HG02973 (cell line): ENCODE results near the gene HMCN2.

ENCODE experiments used
- ATAC-seq: cut with Tn5 transposase; IDR thresholded peaks from one replicate; pipeline ENCODE4 v1.9.1; 2021; ENCODE audit warnings: moderate library complexity; ENCODE audit not compliant: unreplicated experiment

HMCN2 gene

DNA sequence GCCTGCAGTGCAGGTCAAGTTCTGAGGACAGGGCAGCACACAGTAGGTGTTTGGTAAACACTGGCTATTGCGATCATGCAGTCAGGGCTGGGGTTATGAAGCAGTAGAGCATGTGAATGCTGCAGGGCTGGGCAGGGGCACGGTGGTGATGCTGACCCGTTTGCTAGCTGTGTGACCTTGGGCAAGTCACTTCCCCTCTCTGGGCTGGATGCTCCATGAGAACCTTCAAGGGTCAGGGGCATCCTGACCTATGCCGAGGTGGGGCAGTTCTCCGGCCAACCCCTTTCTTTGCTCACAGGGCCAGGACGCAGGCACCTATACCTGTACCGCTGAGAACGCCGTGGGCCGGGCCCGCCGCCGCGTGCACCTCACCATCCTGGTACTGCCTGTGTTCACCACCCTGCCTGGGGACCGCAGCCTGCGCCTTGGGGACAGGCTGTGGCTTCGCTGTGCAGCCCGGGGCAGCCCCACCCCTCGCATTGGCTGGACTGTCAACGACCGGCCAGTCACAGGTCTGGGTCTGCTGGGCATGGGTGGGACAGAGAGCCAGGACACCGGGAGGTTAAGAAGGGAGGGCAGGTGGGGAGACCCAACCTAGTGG lies 140.2 kb downstream of the HMCN2 start:
- no peak for ATAC-seq

DNA sequence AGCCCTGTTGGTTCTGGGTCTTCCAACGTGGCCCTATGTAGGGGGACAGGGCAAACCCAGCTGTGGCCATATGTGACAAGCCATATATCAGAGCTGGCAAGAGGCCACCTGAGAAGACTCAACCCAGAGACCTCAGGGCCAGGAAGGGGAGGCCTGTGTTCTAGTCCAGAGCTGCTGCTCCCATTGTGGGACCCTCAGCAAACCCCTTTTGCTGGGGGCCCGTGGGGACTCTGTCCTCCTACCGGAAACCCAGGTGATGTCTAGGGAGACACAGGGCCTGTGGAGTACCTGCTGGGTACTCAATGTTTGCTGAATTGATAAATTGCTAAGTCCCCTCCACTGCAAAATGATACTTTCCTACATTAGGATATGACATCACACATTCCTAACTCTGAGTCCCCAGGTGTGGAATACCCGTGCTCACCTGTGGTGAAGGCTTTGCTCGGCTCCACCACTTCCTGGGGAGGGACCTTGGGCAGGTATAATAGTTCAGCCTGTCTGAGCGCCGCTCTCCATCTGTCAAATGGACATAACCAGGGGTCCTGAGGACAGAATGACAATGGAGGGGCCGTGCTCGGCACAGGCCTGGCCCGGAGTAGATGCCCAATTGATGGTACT lies 140.8 kb downstream of the HMCN2 start:
- ATAC-seq, result no peak

DNA sequence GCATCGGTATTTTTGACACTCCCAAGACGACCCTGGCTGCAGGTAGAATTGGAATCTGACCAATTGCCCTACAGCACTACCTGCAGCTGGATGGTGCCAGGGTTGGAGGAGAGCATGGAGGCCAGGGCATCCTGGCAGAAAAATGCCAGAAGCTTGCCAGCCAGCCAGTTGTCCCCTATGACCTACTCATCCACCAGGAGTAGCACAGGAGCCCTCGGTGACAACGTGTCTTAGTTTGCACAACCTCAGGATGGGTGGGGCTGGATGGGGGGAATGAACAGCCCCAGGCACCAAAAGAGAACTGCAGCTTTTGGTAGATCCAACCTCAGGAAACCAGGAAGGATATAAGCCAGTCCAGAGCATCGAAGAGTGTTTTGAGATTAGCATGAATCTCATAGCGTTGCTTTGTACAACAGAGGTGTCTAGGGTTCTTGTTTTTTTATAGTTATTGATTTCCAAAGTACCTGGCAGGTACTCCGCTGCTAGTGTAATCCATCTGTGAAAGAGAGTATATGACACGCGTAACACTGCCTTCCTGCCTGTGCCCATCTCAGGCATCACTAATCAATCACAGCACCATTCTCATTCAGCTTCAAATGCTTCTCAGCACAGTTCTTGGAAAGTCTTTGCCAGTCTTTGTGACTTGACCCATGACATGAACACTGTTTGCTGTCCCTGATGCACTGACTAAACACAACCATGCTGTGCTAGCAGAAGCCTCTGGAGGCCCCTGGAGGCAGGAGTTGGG lies 142.5 kb downstream of the HMCN2 start:
- ATAC-seq, result no peak

DNA sequence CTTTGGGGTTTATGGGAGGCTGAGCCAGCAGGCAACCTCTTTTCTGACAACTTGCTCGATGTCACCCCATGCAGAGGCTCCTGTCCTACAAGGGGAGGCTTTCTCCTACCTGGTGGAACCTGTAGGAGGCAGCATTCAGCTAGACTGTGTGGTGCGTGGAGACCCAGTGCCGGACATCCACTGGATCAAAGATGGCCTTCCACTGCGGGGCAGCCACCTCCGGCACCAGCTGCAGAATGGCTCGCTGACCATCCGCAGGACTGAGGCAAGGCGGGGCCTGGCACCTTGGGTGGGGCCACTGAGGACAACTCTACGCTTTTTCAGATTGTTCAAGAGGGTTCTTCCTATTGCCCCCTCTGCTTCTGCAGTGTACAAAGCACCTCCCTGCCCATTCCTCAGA lies 143.1 kb downstream of the HMCN2 start:
- no peak for ATAC-seq

DNA sequence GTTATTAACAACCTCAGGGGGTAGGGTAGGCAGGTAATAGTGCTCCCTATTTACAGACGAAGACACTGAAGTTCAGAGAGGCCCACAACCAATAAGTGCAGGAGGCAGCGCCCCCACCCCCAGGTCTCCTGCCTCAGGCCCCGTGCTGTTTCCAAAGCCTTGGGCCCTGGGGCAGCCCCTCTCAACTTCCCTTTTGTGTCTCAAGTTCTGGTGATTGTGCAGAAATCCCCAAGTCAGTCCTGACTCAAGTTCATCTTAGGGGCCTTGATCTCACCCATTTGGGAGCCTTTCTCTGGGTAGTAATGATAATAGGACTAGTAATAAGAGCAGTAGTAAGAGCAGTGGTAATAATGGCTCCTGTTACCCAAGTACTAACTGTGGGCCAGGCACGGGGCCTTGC lies 143.7 kb downstream of the HMCN2 start:
- ATAC-seq, result no peak

DNA sequence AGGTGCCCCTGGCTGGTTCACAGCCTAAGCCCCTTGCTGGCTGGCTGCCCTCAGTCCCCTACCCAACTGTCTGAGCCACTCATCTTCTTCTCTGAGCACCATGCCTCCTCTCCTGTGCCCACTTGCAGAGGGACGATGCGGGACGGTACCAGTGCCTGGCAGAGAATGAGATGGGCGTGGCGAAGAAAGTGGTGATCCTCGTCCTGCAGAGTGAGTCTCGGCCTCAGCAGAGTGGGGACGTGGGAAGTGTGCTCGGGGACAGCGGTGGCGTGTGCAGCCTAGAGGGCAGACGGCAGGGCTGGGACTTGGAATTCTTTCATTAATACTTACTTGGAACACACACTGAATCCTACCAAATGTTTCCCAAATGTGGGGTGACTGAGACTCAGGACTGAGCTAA lies 144.9 kb downstream of the HMCN2 start:
- ATAC-seq, result no peak

DNA sequence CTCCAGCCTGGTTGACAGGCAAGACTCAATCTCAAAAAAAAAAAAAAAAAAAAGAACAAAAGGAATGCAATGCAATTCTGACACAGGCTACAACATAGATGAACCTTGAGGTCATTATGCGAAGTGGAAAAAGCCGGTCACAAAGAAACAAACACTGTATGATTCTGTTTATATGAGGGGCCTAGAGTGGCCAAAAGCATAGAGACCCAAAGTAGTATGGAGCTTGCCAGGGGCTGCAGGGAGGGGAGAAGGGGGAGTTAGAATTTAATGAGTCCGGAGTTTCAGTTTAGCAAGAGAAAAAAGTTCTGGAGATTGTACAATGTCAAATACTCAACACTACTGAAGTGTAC lies 146.0 kb downstream of the HMCN2 start:
- no peak for ATAC-seq

DNA sequence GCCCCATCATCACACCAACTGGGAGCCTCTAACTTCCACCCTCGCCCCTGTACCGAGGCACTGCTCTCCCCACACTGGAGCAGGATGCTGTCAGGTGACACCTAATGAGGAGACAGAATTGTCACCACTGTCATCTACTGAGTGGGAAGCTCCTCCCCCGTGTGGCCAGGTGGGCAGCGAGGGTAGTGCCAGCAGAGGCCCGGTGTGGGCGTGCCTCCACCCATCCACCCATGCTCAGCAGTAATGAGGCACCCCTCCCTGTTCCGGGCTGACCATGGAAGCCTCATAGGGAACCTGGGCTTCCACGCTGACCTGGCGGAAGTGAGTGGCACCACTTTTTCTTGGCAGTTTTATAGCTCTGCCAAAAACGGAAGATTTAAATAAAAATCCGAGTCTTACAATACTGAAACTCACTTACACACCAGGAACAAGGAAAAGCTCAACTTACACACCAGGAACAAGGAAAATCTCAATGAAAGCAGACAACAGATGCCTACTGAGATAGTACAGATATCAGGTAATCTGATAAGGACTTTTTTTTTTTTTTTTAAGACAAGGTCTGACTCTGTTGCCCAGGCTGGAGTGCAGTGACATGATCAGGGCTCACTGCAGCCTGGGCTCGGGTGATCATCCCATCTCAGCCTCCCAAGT lies 148.6 kb downstream of the HMCN2 start:
- ATAC-seq, result no peak

DNA sequence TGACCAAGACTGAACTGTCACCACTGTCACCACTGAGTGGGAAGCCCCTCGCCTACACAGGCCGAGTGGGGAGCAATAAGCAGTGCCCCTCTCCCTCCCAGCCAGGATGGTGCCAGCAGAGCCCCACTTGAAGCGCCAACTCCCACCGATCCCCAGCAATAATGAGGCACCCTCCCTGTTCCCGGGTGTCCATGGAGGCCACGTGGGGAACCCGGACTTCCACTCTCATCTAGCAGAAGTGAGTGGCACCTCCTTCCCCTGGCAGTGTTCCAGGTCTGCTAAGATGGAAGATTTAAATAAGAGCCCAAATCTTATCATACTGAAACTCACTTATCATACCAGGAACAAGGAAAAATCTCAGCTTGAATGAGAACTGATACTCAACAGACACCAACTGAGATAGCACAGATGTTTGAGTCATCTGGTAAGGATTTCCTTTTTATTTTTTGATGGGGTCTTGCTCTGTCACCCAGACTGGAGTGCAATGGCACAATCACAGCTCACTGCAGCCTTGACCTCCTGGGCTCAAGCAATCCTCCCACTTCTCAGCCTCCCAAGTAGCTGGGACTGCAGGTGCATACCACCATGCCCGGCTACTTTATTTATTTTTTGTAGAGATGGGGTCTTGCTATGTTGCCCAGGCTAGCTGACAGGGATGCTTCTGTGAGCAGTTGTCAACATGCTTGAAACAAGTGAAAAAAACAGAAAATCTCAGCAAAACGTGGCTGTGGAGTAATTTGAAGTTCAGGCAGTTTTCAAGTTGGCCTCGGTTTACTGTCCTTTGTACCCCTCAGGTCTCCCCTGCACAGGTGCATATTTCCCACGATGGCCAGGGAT lies 149.6 kb downstream of the HMCN2 start:
- ATAC-seq, result no peak

DNA sequence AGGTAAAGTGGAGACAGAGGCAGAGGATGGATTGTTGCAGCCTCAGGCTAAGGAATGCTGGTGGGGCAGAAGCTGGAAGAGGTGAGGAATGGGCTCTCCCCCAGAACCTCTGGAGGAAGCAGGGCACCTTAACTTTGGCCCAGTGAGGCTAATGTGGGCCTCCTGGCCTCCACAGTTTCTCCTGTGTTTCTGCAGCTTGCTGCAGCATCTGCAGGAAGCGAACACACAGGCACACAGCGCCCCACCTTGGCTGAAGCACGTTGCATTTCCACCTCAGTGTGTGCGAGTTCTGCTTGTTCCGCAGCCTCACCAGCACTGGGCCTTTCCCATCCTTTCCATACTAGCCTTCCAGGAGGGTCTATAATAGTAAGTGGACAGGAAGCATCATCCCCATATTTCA lies 152.0 kb downstream of the HMCN2 start:
- no peak for ATAC-seq

DNA sequence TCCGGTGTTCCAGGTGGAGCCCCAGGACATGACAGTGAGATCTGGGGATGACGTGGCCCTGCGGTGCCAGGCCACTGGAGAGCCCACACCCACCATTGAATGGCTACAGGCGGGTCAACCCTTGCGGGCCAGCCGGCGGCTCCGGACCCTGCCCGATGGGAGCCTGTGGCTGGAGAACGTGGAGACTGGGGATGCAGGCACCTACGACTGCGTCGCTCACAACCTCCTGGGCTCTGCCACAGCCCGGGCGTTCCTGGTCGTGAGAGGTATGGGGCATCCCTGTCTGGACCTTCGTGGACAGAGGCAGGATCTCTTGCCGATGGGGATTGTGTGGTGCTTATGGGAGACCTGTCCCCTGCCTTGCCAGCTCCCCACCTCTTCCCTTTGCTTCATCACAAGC lies 153.2 kb downstream of the HMCN2 start:
- no peak for ATAC-seq

DNA sequence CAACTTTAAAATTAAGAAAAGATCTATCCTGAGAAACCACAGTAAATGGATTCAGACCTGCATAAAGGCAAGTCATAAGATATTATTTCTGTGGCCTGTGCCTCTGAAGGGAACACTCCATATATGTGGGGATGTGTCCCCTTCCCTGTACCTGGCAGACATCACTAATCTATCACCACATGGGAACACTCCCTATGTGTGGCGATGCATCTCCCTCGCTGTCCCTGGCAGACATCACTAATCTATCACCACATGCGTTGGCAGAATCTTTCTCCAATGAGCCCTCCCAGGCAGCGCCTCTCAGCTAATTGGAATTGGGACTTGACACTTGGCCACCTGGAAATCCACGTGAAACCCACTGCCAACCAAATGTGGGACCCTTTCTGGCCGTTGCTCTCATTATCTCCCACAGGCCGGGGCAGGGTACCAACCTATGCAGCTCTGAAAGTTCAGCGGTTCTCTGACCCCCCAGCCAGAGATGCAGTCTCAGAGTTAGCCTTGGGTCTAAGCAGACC lies 154.0 kb downstream of the HMCN2 start:
- ATAC-seq, result no peak

DNA sequence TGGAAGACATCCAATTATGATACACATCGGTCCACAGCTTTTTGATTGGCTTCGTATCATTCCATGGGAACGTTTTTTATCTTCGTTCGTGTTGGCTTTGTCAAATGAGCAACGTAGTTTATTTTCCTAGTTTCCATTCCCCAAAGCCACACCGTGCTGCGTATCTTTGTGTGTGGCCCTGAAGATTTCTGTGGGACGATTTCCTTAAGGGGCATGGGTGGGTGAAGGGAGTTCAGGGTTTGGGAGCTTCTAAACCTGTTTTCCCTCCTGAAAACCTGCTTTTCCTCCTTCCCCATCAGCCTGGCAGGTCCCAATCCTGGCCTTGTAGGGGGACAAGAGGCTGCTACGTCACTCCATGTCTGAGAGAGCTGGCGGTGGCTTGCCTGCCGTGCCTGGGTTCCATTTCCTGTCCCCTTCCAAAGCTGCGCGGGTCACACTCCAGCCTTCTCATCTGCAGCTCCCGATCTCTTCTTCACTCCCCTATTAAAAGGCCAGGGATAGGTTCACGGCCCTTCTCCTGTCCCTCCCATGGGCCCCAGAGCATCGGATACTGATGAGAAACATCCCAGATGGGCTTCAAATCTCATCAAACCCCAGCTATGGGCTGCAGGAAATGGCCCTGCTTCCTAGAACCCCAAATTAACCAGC lies 155.7 kb downstream of the HMCN2 start:
- no peak for ATAC-seq

DNA sequence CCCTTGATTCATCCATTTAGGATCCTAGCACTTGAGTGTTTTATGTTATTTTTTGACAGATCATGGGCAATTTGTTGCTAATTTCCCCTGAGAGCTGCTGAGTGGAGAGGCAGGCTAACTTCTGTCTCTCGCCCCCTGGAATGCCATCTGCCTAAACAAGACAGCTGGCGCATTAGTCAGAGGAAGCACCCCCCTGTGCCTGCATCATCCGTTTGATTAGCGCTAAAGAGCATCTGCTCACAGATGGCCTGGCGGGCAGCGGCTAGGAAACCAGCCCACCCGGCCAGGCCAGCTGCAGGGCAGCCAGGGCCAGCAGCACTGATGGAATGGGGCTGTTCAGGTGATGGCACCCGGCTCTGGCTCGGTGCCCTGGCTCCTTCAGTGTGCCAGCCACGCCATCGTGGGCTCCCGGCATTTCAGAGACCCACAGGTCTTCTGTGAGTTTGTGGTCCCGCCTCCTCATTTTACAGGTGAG lies 156.3 kb downstream of the HMCN2 start:
- ATAC-seq, result no peak

DNA sequence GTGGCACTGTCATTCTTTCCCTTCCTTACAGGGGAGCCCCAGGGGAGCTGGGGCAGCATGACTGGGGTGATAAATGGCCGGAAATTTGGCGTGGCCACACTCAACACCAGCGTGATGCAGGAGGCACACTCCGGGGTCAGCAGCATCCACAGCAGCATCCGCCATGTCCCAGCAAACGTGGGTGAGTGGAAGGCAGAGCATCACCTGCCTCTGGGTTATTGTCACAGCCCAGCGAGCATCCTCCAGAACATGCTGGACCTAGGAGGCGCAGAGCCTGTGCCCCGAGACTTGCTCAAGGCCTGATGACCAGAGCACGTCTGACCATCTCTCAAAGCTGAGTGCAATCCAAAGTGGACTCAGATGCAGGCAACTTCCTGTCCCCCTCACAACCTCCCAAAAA lies 157.0 kb downstream of the HMCN2 start:
- ATAC-seq, result no peak

DNA sequence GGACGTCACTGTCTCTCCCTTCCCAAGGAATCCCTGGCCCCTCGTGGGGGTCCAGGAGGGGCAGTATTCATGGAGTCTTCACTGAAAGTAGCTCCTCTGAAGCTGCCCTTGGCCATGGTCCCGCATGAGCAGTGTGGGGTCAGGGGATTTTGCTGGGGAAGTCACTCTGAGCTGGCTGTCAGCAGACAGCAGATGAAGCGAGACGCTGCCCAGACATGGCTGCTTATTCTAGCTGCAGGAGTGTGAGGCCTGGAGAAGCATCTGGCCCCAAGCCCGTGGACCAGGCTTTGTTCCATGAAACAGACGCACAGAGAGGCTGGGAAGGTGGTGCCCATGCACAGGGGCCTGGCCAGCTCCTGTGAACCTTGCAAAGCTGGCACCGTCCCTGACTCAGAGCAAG lies 157.7 kb downstream of the HMCN2 start:
- no peak for ATAC-seq

DNA sequence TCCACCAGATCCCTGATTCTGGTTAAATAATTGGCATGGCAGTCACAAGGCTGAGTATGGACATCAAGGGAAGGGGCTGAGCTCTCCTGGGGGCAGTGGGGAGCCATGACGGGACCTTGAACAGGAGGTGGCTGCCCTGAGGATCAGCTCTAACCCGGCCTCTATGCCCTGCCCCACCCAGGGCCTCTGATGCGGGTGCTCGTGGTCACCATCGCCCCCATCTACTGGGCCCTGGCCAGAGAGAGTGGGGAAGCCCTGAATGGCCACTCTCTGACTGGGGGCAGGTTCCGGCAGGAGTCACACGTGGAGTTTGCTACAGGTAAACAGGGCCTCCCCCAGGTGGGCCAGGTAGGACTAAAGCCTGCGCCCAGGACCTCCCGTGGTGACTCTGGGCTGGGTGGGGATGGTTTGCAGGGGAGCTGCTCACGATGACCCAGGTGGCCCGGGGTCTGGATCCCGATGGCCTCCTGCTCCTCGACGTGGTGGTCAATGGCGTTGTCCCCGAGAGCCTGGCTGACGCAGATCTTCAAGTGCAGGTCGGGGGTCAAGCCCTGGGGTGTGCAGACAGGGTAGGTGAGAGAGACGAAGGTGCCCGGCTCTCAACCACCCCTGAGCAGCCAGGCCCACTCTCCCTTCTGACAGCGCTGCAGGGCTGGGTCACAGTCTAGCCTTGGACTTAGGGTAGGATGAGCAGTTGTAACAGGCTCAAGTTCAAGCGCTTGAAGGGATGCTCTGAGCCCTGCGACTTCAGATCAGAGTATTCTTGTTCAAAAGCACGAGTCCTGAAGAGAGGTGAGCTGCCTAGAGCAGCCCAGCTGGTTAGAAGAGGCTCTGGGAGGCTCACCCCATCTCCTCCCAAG lies 159.3 kb downstream of the HMCN2 start:
- ATAC-seq, result no peak

DNA sequence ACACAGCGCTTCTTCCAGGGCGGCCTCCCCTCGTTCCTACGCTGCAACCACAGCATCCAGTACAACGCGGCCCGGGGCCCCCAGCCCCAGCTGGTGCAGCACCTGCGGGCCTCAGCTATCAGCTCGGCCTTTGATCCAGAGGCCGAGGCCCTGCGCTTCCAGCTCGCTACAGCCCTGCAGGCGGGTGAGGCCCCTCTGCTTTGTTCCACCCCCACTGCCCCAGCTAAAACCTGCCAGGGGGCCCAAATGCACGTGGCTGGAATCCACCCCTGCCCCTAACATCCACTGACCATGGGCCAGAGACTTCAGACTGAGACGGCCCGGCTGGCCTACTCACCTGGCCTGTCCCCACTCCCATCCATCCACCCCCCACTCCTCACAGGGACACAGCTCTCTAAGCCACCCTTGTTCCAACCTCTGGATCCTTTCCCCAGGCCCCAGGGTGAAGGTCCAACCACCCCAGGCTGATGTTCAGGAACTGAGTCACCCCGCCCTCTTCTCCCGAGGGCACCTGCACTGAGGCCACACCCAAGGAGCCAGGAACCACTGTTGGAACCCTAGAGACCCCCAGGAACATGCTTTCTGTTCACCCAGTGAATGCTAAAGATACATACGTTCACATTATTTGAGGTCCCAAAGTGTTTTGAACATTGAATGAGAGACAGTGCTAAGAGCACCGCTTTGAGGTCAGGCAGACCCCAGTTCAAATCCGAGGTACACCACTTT lies 160.3 kb downstream of the HMCN2 start:
- no peak for ATAC-seq

DNA sequence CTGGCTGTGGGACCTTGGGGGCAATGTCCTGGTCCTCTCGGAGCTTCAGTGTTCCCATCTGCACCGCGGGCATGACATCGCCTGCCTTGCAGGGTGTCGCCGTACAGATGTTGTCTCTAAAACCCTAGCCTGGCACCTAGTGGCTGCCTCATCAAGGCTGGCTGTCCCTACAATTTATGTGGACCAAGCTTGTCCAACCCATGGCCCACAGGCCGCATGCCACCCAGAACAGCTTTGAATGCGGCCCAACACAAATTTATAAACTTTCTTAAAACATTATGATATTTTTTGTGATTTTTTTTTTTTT lies 160.9 kb downstream of the HMCN2 start:
- ATAC-seq, result no peak
